ENCODE data around the gene PAK5. TPM values are rescaled to one million over a fixed set of nuclear protein-coding genes. Genes with fewer than 3 reads are reported as not detected.

PAK5 gene
- total RNA-seq, 1 donor from 2014 or later, result not detected

DNA sequence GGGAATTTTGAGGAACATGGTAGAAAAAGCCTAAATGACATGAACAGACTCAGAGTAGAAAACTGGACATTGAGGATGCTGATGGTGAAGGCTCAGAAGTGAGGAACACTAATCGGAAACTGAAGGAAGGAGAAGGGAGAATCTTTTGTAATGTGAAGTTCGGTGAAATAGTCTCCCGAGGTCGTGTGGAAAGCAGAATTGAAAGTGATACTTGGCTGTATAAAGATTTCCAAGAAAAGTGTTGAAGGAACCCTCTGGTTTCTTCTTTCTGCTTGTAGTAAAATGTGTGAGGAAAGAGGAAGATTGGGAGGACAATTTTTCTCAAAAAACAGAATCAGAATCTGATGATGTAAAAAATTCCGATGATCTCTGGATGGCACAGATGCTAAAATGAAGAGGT lies 209.0 kb downstream of the PAK5 start:
- Histone ChIP-seq H3K36me3 (no peaks in the 10 kb centered on the region), H3K4me3 (no peak overlapping the region), H3K4me1 (no peaks in the 10 kb centered on the region), H3K9me3 (no peaks in the 10 kb centered on the region), H3K27me3 (no peaks in the 10 kb centered on the region), H3K27ac (no peak overlapping the region)
- TF ChIP-seq, protein P1, sequence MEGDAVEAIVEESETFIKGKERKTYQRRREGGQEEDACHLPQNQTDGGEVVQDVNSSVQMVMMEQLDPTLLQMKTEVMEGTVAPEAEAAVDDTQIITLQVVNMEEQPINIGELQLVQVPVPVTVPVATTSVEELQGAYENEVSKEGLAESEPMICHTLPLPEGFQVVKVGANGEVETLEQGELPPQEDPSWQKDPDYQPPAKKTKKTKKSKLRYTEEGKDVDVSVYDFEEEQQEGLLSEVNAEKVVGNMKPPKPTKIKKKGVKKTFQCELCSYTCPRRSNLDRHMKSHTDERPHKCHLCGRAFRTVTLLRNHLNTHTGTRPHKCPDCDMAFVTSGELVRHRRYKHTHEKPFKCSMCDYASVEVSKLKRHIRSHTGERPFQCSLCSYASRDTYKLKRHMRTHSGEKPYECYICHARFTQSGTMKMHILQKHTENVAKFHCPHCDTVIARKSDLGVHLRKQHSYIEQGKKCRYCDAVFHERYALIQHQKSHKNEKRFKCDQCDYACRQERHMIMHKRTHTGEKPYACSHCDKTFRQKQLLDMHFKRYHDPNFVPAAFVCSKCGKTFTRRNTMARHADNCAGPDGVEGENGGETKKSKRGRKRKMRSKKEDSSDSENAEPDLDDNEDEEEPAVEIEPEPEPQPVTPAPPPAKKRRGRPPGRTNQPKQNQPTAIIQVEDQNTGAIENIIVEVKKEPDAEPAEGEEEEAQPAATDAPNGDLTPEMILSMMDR (IDR thresholded peaks at IDR 0.05), result no peak
- intact Hi-C loops (cut with DNase I), result no loop called here
- no peak for DNase-seq (ENCODE audit: low spot score in 2 of 2)

DNA sequence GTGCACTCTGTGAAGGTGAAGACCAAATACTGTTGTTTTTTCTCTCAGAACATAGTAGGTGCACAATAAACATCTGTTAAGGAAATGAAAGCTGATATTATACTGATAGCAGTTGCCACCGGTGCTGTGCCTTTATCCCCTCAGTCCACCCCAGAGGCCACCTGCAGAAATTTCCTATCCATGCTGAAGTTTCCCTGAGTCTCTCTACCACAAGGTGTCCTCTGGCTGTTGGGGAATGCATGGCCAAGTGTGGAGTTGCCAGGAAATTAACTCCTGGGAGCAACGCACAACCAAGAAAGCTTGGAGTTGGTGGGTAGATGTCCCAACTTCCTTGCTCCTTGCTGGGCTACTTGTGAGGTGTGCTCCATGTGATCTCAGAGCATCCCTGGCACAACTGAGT lies 210.3 kb downstream of the PAK5 start:
- no peaks in the 10 kb centered on the region for H3K9me3 ChIP-seq
- intact Hi-C loops (cut with DNase I), result no loop called here
- no peak for DNase-seq (ENCODE audit: low spot score in 2 of 2)
- no peaks in the 10 kb centered on the region for H3K36me3 ChIP-seq
- H3K27me3 ChIP-seq, result no peaks in the 10 kb centered on the region
- no peak overlapping the region for H3K27ac ChIP-seq
- no peak overlapping the region for H3K4me3 ChIP-seq
- TF ChIP-seq, protein P1 (IDR thresholded peaks at IDR 0.05), result no peak
- H3K4me1 ChIP-seq, result no peaks in the 10 kb centered on the region

DNA sequence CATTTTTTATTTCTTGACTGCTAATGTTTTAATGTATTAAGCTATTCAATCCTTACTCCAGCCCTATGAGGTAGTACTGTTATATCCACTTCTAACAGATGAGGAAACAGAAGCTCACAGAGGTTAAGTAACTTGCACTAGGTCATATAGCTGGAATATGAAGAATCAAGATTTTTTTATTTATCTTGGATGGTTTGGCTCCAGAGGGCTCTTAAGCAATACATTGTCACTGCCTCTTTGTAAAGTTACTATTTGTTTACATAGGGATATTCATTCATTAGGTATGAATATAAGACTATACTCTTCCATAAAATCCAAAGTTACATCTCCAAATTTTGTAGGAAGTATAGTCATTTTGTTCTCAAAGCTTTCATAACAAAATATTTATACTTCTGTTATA lies 210.7 kb downstream of the PAK5 start:
- no peak overlapping the region for H3K4me3 ChIP-seq
- H3K27ac ChIP-seq, result no peak overlapping the region
- no peaks in the 10 kb centered on the region for H3K36me3 ChIP-seq
- no peak for DNase-seq (ENCODE audit: low spot score in 2 of 2)
- no peaks in the 10 kb centered on the region for H3K4me1 ChIP-seq
- H3K9me3 ChIP-seq, result no peaks in the 10 kb centered on the region
- no peaks in the 10 kb centered on the region for H3K27me3 ChIP-seq
- TF ChIP-seq, protein P1 (IDR thresholded peaks at IDR 0.05), result no peak
- intact Hi-C loops (cut with DNase I), result no loop called here

DNA sequence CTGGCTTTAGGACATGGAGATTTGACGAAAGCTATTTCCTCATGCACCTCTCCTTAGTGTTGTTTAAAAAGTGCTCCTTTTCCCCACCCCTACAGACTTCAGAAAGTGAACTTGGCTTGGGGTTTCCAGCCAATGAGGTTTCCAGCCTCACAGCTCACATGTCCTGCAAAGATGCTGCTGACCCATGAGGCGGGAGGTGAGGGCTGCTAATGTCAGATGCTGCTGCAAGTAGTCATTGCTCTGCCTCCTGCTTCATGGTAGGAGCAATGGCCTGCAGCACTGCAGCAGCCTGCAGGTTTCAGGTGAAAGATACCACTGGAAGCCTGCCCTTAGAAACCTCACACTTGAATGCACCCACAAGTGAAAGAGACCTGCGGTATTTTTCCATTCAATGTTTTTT lies 211.7 kb downstream of the PAK5 start:
- H3K9me3 ChIP-seq, result no peaks in the 10 kb centered on the region
- no peak overlapping the region for H3K4me3 ChIP-seq
- TF ChIP-seq, protein P1 (IDR thresholded peaks at IDR 0.05), result no peak
- DNase-seq (ENCODE audit: low spot score in 2 of 2), result no peak
- H3K27me3 ChIP-seq, result no peaks in the 10 kb centered on the region
- H3K36me3 ChIP-seq, result no peaks in the 10 kb centered on the region
- no peaks in the 10 kb centered on the region for H3K4me1 ChIP-seq
- intact Hi-C loops (cut with DNase I), result no loop called here
- H3K27ac ChIP-seq, result no peak overlapping the region

DNA sequence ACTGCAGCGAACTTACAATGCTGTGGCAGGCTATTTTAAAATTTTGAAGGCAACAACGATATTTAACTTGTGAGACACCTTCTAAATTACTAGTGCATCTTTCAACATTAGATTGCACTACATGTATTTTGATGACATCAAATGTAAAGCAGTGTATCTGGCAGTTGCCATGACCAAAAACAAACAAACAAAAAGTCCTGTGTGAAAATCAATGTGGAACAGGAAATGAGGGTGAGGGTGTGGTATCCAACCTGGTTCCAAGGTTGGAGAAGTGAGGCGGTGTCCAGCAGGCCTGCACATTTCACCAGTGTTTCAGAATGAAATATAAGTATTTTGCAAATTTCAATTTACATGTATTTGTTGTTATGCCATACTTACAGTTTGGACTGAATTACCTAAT lies 212.5 kb downstream of the PAK5 start:
- H3K4me3 ChIP-seq, result no peak overlapping the region
- H3K27ac ChIP-seq, result no peak overlapping the region
- no peaks in the 10 kb centered on the region for H3K4me1 ChIP-seq
- DNase-seq (ENCODE audit: low spot score in 2 of 2), result no peak
- H3K9me3 ChIP-seq, result no peaks in the 10 kb centered on the region
- no peaks in the 10 kb centered on the region for H3K36me3 ChIP-seq
- no peaks in the 10 kb centered on the region for H3K27me3 ChIP-seq
- intact Hi-C loops (cut with DNase I), result no loop called here
- TF ChIP-seq, protein P1 (IDR thresholded peaks at IDR 0.05), result no peak

DNA sequence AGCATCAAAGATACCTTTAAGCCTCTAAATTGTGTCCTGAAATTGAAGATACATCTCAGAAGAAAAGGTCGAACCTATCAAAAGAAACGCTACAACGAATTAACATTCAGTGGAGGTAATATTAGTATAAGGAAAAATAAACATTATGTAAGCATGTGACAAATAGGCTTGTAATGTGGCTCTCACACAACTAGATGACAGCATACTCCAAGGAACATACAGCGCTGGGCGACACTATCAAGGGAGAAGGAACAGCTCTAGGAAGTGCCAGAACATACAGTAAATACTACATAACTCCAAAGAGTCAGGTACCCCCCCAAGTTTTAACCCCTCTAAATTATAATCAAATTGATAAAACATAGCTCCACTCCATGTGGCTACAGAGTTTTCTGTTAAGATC lies 220.9 kb downstream of the PAK5 start:
- Histone ChIP-seq H3K36me3 (no peaks in the 10 kb centered on the region), H3K4me1 (no peaks in the 10 kb centered on the region), H3K4me3 (peak overlapping the region in 1 of 2 donors; percentile 3), H3K27ac (peak overlapping the region in 1 of 2 donors; percentile 1), H3K9me3 (no peaks in the 10 kb centered on the region), H3K27me3 (no peaks in the 10 kb centered on the region)
- intact Hi-C loops (cut with DNase I), result loop anchor here (1.0 to 5.0 kb wide), 3 partner anchors 294 to 1926 kb away; partner anchors contain the start of gene MKKS
- TF ChIP-seq, protein P1 (IDR thresholded peaks at IDR 0.05), result peak; percentile 45 to 68 (median 55)
- no peak for DNase-seq (ENCODE audit: low spot score in 2 of 2)
